HuH-7.5 (cell line): ENCODE data around the gene ARID3A.

ENCODE experiments used
- DNase-seq: peaks from one replicate; pipeline ENCODE4 v3.0.0; 2011; ENCODE audit warnings: low spot score

The ARID3A gene

GRCh38 chr19:892243-892893, 33.5 kb upstream of the ARID3A start:
- peak; percentile 76 for DNase-seq

DNA sequence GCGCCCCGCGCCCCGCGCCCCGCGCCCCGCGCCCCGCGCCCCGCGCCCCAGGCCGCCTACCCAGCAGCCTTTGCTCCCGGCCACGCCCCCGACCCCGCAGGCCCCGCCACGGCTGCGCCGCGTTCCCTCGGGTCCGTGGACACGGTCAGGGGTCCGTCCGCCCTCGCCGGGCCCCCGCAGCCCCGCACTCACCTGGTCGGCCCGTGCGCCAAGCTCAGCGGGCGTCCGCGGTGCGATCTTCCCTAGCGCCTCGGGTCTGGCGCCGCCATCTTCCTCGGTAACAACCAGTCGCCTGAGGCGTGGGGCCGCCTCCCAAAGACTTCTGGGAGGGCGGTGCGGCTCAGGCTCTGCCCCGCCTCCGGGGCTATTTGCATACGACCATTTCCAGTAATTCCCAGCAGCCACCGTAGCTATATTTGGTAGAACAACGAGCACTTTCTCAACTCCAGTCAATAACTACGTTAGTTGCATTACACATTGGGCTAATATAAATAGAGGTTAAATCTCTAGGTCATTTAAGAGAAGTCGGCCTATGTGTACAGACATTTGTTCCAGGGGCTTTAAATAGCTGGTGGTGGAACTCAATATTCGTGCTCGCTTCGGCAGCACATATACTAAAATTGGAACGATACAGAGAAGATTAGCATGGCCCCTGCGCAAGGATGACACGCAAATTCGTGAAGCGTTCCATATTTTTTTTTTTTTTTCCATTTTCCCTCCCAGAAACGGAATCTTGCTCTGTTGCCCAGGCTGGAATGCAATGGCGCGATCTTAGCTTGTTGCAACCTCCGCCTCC, 32.7 kb upstream of the ARID3A start, which contains the start of the genes MED16 and RNU6-9:
Gene MED16 (minus strand): TSS at position 294 of the 796 bp plus-strand sequence. CDS start 2,056 bp downstream, outside the sequence.
Gene RNU6-9 (plus strand): TSS at position 591 of the 796 bp plus-strand sequence.
- peak; percentile 99 for DNase-seq

DNA sequence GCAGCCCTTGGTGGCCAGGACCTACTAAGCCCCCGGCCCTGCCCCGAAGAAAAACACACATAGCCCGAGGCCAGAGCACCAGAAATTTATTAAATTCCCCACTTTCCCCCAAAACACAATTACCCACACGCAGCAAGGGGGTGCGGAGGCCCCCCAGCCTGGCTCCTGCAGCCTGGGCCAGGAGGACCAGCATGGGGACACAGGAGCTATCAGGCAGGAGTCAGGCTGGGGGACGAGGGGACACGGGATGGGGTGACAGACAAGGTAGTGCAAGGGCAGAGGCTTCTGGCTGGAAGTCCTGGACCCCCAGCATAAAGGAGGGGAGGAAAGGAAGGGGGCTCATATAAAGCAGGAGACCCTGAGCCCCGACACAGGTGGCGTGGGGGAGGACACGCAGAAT, 29.4 kb upstream of the ARID3A start:
- no peak for DNase-seq

DNA sequence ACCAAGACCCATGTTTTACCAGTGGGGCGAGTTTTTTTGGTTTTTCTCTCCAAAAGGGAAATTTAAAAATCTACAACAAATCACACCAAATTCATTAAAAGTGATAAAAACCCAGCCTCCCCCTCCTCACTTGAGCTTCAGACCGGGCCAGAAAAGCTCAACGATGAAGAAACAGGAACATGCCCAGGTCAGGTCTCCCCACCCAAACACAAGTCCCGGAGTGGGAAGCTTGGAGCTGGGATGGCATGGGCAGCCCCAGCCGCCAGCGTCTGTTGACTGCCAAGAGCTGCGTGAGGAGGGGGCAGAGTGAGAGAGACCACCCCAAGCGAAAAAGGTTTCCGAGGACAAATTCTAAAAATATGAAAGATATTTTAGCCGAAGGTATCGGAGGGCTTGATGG, 28.8 kb upstream of the ARID3A start:
- DNase-seq, result no peak

- peak; percentile 81 for DNase-seq
These were observed 28.3 kb upstream of the ARID3A start for GRCh38 chr19:897442-898039.

DNA sequence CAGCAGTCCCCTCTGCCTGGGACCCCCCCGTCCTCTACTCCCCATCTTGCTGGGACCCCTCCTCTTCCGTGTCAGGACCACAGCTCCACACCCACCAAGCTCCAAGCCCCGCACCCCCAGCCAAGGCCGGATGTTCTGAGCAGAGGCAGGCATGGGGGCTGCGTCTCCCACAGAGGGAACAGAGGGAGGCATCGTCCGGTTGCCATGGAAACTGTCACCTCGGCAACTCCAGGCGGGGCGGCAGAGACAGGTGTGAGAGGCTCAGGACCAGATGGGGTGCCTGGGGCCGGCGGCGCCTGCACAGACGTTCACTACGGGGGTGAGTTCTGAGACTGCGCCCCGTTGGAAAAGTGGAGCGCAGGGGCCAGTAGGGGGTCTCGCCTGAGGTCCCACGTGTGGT, 27.2 kb upstream of the ARID3A start:
- no peak for DNase-seq

DNA sequence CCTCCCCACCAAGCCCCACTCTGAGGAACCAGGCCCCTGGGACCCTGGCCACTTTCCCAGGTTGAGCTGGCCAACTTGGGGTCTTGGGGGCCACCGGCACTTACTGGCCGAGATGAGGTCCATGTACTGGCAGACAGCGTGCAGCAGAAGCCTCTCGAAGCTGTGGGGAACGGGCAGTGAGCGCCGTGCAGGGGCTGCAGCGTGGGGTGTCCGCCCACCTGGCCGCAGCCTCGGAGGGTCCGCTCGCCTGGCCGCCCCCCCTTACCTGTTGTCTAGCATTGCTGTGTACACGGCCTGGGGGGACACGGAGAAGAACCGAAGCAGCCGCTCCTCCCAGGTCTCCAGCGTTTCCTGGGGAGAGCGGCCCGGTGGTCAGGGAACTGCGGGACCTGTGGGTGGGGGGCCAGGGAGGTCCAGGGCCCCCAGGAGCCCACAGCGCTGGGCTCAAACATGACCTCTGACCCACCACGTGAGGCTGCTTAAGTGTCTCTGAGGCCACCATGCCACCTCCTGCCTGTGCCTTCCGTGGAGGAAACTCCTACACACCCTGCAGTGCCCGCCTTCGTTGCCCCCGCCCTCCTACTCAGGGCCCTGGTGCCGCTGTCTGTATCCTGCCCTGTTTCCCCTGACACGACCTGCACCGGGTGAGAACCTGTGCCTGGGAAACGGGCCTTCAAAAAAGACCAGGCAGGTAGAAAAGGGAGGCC, 26.3 kb upstream of the ARID3A start:
- no peak for DNase-seq

GRCh38 chr19:900043-900301, 25.9 kb upstream of the ARID3A start:
- DNase-seq, result no peak

DNA sequence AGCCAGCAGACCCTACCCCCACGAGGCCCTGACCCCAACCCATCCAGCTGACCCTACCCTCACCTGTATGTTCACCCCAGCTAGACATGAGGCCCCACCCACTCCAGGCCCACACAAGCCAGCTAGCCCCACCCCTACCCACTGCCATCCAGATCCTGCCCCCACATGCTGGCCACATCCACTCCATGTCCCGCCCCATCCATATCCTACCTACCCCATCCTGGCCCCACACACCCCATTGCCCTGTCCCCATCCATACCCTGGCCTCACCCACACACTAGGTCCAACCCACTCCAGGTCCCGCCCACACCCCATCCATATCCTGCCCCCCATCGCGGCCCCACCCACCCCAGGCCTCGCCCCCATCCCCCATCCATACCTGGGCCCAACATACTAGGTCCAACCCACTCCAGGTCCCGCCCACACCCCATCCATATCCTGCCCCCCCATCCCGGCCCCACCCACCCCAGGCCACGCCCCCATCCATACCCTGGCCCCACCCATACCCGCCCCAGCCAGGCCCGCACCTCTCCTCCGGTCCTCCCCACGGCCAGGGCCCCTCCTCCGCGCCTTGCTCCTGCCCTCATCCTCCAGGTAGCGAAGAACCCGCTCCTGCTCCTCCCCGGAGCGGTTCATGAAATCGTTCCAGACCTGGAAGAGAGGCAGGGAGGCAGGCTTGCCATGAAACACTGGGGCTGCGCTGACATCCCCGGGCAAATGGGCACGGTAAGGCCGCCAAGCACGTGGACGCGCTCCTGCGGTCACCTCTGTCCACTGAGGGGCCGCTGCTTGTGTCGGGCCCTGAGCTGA, 25.3 kb upstream of the ARID3A start:
- no peak for DNase-seq

DNA sequence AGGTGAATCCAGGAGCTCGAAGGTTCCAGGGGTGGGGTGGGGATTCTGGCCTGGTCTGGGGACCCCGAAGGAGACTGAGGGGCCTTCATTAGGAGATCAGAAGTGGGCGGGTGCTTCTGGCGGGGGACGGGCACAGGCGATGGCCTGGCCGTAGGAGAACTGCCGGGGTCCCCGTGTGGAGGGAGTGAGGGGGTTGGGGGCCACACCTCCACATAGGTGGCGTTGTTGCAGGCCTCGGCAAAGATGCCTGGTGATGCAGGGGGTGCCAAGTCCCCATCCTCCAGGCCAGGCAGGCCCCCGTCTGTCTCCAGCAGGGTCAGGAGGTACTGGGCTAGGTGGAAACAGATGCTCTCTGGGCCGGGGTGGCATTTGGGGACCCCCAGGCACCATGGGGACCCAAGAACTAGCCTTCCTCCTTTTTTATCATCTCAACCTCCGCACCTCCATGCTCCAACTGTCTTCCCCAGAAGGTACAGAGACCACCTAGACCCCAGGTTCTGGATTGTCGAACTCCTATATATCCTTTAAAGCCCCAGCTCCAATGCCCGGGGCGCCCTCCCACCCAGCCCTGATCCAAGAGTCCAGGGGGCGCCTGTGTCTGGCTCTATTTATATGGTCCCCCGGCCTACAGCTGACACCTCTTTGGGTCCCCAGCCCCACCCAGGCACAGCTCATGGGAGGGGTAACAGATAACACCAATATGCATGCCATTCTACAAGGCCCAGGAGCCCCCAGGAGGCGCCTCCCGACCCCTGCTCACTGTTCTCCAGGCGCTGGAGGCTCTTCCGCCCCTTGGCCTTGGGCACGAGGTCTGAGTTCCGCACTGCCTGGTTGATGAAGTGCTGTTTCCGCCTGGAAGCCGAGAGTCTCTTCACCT, 24.4 kb upstream of the ARID3A start:
- DNase-seq, result no peak

- DNase-seq, result no peak
These were observed 23.8 kb upstream of the ARID3A start for GRCh38 chr19:902093-902370.

DNA sequence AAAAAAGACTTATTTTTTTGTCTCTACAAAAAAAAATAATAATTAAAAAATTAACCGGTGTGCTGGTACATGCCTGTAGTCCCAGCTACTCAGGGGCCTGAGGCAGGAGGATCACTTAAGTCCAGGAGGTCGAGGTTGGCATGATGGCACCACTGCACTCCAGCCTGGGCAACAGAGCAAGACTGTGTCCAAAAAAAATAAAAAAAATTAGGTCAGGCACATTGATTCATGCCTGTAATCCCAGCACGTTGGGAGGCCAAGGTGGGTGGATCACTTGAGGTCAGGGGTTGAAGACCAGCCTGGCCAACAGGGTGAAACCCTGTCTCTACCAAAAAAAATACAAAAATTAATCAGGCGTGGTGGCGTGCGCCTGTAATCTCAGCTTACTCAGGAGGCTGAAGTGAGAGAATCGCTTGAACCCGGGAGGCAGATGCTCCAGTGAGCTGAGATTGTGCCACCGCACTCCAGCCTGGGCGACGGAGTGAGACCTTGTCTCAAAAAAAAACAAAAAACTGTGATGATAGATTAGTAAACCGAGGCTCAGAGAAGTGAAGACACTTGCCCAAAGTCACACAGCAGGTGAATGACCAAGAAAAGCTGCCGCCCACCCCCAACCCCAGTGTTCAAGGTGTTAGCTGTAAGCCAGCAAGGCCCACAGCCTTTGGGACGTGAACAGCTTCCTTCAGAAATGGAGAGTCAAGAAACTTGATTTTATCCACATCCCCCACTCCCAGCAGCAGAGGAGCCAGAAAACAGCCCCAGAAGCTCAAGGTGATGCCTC, 23.2 kb upstream of the ARID3A start:
- DNase-seq, result no peak

DNA sequence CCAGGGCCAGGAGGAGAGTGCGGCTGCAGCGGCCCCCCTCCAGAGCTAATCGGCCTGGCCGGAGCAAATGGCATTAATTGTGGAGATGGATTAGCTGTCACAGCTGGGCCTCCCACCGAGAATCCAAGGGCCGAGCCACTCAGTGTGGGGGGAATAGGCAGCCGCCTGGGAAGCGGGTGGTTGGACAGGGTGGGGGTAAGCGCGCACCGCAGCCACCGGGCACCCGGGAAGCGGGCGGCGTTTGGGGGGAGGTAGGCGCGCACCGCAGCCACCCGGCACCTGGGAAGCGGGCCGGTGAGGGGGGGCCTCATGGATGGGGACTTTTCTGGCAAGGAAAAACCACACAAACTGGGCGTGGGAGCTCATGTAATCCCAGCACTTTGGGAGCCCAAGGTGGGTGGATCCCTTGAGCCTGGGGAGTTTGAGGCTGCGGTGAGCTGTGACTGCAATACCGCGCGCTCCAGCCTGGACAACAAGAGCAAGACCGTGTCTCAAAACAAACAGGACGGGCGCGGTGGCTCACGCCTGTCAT, 22.5 kb upstream of the ARID3A start:
- DNase-seq, result no peak

DNA sequence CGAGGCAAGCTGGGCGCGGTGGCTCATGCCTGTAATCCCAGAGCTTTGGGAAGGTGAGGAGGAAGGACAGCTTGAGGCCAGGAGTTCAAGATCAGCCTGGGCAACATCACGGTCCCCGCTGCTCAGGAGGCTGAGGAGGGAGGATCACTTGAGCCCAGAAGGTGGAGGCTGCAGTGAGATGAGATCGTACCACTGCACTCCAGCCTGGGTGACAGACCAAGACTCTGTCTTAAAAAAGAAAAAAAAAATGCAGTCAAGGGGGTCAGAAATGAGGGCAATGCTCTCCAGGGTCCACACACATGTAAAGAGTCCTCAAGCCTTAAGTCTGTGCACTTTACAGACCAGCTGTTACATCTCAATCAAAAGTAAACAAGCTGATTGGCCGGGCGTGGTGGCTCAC, 21.3 kb upstream of the ARID3A start:
- no peak for DNase-seq

GRCh38 chr19:906480-906879, 19.4 kb upstream of the ARID3A start:
- DNase-seq, result no peak

- no peak for DNase-seq
These were observed 18.5 kb upstream of the ARID3A start for GRCh38 chr19:907183-907853.

- DNase-seq, result no peak
These were observed 14.4 kb upstream of the ARID3A start for GRCh38 chr19:911197-912033.
